GM18861 (cell line): Measurements from ENCODE around the gene CBLN4.

Experiments used
- ATAC-seq: cut with Tn5 transposase; IDR thresholded peaks from one replicate; pipeline ENCODE4 v1.9.1; 2021; ENCODE audit not compliant: unreplicated experiment

Gene CBLN4

DNA sequence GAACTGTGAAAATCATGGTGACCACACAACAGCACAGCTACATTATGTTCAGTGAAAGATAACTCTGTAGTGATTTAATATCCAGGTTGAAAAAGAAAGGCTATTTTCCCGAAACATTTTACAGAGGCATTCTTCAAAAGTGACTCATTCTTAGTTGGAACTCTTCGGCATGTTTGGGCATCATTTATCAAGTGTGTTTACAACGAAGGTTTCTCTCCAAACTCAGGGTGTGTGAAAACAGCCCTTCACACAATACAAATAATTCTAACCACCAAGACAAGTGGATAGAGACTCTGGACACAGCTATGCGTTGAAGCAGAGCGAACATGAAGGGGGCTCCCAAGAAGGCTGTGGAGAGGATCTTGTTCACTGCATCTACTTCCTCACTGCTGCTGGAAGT lies 57.6 kb downstream of the CBLN4 start:
- no peak for ATAC-seq
